HG02973 (cell line): ENCODE results near the gene FAM204A.

Source experiments
- ATAC-seq: cut with Tn5 transposase; IDR thresholded peaks from one replicate; pipeline ENCODE4 v1.9.1; 2021; ENCODE audit warnings: moderate library complexity; ENCODE audit not compliant: unreplicated experiment

Gene FAM204A

DNA sequence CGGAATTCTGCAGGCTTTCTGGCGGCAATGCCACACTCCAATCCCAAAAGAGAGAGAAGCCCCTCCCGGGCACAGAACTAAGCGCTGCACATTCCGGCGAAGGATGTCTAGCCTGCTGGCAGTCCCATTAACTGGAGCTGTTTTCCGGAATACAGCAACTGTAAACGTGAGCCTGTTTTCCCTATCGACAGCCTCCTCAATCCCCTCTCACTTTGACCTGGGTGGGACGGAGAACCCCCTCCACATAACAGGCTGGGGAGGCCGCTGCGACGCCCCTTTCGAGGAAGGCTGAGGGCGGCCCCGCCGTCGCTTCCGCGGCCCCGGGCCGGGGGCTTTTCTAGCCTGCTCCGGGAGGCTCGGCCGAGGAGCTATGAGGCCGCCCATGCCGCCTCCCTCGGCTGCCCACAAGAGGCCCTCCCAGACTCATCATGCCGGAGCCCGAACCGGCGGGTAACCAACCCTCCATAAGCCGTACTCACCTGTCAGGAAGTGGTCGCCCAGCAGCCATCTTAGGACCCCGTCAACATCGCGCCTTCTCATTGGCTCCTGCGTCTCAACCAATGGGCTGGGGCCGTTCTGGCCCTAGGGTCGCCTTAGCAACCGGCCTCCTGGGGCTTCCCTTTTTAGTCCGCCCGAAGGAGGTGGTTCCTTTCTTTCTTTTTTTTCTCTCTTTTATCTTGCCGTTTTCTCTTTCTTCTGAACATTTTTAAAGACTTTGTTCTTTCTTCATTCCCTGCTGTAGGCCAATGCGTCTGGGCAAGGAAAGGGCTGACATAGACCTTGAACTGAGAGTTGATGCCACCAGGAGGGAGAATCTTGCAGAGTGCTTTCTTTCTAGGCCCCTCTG lies at the start of gene FAM204A:
FAM204A (minus strand) TSS at position 534 of the 847 bp plus-strand sequence. CDS start 5,909 bp downstream, outside the sequence.
- ATAC-seq = peak; percentile 100

- ATAC-seq = no peak
Observed at GRCh38 chr10:118383699-118384098, 41.6 kb upstream of the FAM204A start.

DNA sequence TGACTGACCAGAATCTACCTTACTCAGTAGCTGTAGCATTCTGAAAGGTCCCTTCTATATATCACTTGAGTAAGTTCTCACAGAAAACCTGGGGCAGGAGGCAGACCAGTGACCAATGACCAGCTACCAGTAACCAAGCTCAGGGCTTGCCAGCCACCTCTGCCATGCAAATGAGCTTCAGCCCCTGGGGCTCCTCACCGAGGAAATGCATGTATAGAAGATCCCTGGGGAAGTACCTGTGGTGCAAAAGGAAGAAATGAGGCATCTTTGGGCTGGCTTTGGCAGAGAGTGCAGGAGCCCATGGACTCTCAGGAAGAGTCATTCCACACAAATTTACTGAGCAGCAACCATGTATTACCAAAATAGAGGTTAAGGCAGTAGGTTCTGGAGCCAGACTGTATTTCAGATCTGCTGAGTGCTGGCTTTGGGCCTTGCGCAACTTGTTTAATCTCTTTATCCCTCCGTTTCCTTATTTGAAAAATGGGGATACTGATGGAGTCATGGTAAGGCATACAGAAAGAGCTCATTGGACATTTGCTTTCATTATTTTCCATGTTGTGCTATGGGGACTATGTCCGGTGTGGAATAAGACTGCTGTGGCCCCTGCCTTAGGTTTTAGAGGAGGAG lies 41.1 kb upstream of the FAM204A start:
- ATAC-seq = no peak

GRCh38 chr10:118374404-118374803 lies 32.3 kb upstream of the FAM204A start:
- no peak for ATAC-seq

DNA sequence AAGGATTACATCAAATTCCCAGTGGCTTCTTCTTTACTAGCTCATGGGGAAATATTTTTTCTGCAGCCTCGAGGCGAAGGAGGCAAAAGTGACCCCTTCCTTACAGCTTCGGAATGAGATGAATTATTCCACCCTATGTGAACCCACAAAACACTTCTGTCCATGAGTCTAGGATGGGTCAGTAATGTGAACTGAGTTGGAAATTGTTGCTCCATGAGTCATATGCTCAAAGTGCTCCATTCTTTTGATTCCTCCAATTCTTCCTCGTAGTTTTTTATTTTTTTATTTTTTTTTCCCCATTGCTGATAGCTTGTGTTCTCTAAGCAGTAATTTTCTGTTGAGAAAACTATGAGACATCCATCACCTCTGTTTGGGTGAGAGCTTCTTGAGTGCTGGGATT lies 31.7 kb upstream of the FAM204A start:
- no peak for ATAC-seq

DNA sequence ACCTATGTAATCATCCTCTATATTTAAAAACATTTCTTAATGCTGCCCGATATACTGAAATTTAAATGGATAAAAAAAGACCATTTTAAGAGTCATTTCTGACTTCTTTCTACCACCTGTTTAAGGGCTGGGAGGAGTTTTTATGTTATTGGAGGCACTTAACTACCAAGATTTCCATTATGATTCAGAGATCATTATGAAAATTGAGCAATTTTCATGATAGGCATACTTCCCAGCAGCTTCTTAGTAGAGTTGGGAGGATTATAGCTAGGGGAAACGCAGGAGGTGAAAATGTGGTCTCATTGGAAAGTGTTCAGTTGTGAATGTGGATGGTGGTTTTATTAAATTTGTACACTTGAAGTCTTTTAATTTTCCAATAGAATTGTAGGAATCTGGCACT lies 28.4 kb upstream of the FAM204A start:
- no peak for ATAC-seq

DNA sequence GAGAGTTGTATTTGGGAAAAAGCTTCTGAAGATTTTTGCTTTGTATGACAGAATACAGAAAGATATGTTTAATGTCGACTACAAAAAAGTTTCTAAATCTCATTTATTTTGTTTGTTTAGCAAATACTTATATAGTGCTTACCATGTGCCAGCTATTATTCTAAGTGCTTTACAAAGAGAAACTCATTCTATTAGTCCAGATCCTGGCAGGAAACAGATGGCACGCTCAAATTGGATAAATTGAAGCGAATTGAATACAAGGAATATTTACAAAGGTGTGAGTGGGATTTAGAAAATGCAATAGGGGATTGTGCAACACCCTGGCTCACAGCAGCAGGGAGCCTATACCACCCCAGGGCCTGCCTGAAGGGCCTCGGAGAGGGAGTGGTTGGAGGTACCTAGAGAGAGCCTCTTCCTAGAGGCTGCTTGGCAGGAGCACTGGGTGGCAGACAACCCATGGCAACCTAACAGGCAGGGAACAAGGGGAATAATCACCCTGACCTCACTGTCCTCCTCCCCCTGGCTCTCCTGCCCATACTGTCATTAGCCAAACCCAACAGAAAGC lies 27.6 kb upstream of the FAM204A start:
- no peak for ATAC-seq

- no peak for ATAC-seq
Observed at GRCh38 chr10:118365702-118366101, 23.6 kb upstream of the FAM204A start.

DNA sequence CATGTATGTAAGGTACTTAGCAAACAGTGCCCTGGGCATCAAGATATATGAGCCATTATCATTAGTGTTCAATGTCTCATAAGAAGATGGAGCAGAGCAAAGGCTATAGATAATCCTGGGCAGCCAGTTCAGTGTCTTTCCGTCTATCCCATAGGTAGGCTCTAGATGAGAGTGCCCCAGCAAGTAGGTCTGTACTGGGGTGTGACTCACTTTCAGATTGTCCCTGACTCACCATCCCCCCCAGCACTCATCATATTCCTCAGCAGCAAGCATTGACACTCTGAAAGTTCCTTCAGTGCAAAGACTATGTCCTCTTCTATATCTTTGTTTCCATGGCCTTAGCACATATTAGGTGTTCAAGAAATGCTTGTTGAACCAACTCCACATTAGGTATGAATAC lies 20.0 kb upstream of the FAM204A start:
- no peak for ATAC-seq

- no peak for ATAC-seq
Observed at GRCh38 chr10:118358327-118358726, 16.2 kb upstream of the FAM204A start.

GRCh38 chr10:118357841-118358240 lies 15.7 kb upstream of the FAM204A start:
- ATAC-seq = no peak

- no peak for ATAC-seq
Observed at GRCh38 chr10:118356628-118357027, 14.5 kb upstream of the FAM204A start.

GRCh38 chr10:118355234-118355633 lies 13.1 kb upstream of the FAM204A start:
- no peak for ATAC-seq

DNA sequence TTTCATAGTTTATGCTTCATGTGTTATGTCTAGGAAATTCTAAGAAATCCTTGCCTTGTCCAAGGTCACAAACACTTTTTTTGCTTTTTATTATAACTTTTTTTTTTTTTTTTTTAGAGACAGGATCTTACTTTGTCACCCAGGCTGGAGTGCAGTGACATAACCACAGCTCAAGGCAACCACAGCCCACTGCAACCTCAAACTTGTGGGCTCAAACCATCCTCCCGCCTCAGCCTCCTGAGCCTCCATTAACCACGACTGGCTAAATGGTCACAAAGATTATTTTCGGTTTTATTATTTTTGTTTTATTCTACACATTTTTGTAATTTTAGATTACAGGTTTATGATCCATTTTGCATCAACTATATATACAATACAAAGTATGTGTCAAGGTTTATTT lies 7.1 kb upstream of the FAM204A start:
- ATAC-seq = no peak

DNA sequence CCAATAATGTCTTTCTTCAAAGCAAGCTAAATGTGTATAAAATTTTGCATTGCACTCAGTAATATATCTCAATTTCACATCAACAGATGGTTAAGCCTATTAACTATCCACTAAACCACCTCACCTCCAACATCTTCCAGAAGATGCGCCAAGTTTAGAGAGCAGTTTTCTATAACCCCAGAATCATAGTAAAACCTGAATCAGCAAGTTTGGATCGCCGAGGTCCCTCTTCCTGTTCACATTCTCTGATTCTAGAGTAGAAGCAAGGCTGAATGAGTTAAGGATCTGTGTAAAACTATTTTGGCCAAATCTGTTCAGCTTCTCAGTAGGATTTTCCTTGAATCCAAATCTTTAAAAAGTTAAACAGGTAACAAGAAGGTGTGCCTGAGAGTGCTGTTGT lies 1.4 kb upstream of the FAM204A start:
- no peak for ATAC-seq

GRCh38 chr10:118343115-118343514 lies 991 bp upstream of the FAM204A start:
- ATAC-seq = no peak

- ATAC-seq = peak; percentile 6
Observed at GRCh38 chr10:118342638-118343020, 505 bp upstream of the FAM204A start.

GRCh38 chr10:118340486-118340885 lies 1.6 kb downstream of the FAM204A start:
- no peak for ATAC-seq

- ATAC-seq = no peak
Observed at GRCh38 chr10:118339111-118339510, 3.0 kb downstream of the FAM204A start.

GRCh38 chr10:118337356-118337755 lies 4.8 kb downstream of the FAM204A start:
- ATAC-seq = no peak

GRCh38 chr10:118333871-118334270 lies 8.3 kb downstream of the FAM204A start:
- ATAC-seq = no peak
